ENCODE results near the gene PKIG.
"Not testable (repeated sequence)": the region's sequence is repeated elsewhere in the genome, so short reads cannot be mapped to it uniquely, and the experiment has no call there.

PKIG gene

GRCh38 chr20:44572551-44573500 is 9.6 kb upstream of the PKIG start:
- no peak for DNase-seq (ENCODE audit: low read depth in 2 of 2)

DNA sequence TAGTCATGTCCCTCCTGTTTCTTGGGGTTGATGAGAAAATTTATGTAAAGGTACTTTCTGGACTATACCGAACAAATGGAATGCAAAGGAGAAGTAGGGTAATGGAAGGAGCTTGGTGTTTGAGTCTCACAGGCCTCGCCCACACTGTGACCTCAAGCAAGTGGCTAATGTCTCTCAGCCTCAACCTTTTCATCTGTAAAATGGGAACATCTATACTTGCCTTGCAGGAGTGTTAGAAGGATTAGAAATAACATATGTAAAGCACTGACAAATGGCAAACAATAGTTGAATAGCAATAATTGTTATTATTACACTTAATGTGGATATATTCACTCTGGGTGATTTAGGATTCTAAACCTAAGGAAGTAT is 8.9 kb upstream of the PKIG start:
- DNase-seq (ENCODE audit: low read depth in 2 of 2), result no peak

- DNase-seq (ENCODE audit: low read depth in 2 of 2), result no peak
These were observed 8.0 kb upstream of the PKIG start for GRCh38 chr20:44574372-44574771.

GRCh38 chr20:44576297-44576696 is 6.1 kb upstream of the PKIG start:
- no peak for DNase-seq (ENCODE audit: low read depth in 2 of 2)

DNA sequence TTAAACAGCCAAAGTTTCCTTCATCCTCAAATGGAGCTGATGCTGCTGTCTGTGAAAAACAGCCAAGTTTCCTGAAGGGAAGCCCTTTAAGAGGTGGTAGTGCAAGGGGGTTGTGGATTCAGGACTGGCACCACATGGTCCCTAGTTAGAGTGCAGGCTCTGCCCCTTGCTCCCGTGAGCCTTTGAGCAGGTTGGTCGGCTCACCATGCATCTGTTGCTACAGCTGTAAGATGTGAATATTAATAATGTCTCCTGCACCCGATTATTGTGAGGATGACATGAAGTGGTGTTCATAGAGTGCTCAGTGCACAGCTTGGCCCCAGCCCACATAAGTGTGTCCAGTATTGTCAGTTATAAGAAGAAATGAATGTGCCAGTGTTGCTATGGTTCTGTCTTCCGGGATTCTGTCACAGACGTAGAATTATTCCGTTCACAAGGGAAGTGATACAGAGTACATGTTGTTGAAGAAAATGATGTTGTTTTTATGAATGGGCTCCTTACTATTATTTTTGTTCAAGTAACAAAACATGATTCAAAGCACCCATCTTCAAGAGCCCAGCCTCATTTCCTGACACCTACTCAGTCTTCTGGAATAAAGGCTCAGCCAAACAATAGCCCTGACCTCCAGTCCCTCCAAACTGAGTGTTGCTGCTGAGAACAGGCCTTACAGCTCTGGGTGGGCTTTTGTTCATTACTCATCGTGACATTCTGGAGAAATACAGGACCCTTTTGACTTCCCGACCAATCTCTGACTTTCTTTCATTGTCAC is 2.9 kb upstream of the PKIG start:
- DNase-seq (ENCODE audit: low read depth in 2 of 2), result no peak

DNA sequence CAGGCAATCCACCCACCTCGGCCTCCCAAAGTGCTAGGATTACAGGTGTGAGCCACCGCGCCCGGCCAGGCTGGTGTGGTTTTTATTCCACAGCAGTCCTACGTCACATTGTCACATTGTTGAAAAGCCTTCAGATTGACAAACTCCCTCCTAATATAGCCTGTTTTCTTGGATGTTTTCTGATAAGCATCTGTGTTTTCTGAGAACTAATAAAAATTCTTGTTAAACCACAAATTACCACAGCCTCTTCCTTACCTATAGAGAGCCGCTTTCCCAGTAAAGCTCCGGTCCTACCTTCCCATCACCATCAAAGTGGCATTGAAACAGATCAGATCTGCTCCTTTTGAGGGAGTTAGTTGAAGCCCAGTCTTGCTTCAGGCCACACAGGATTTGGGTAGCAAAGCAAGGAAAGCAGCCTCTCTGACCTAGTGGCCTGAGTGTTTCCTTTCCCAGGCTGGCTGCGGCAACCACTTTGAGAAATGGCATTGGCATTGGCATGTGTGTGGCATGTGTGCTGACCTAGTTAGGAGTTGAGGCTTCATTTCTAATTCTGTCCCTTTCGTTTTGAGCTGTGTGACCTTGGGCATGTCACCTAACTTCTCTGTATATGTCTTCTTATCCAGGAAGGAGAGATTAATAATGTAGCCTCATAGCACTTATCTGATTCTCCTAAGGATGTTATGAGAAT is 1.7 kb upstream of the PKIG start:
- DNase-seq (ENCODE audit: low read depth in 2 of 2), result no peak

DNA sequence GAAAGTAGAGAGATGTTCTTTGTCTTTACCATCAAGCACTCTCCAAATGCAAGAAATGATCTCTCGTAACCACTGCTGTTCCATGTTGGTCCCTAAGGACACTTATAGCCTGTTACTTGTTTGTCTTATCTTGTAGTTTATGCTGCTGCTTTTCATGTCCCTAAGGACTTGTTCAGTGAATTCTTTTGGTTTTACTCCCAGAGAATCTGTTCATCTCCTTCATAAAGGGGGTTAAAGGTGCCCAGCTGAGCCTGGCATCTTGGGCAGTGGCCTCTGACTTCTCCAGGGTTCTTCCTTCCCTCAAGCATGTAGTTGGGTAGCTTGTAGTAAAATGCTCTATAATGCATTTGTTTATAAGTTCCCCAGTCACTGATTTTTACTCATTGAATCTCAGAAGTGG is 864 bp upstream of the PKIG start:
- DNase-seq (ENCODE audit: low read depth in 2 of 2), result no peak

- DNase-seq (ENCODE audit: low read depth in 2 of 2), result no peak
These were observed 778 bp downstream of the PKIG start for GRCh38 chr20:44583157-44583556.

DNA sequence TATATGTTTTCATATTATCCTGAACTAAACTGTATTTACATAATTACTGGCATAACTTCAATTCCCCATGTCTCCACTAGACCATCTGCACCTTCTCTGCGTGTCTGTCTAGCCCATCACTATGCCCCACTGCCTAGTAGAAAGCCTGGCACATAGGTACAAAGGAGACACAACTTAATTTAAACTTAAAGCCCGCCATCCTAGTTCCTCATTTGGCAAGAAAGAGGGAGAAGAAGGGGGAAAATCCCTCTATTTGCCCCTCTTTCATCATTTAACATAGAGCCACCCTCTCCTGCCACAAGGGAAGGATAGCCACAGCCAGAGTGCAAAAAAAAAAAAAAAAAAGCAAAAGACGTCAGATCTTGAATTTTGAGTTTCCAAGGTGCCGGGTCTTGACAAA is 1.8 kb downstream of the PKIG start:
- DNase-seq (ENCODE audit: low read depth in 2 of 2), result no peak

GRCh38 chr20:44585057-44585963 is 2.9 kb downstream of the PKIG start:
- no peak for DNase-seq (ENCODE audit: low read depth in 2 of 2)

GRCh38 chr20:44586289-44586911 is 4.0 kb downstream of the PKIG start:
- DNase-seq (ENCODE audit: low read depth in 2 of 2), result no peak

- no peak for DNase-seq (ENCODE audit: low read depth in 2 of 2)
These were observed 4.9 kb downstream of the PKIG start for GRCh38 chr20:44587035-44587980.

DNA sequence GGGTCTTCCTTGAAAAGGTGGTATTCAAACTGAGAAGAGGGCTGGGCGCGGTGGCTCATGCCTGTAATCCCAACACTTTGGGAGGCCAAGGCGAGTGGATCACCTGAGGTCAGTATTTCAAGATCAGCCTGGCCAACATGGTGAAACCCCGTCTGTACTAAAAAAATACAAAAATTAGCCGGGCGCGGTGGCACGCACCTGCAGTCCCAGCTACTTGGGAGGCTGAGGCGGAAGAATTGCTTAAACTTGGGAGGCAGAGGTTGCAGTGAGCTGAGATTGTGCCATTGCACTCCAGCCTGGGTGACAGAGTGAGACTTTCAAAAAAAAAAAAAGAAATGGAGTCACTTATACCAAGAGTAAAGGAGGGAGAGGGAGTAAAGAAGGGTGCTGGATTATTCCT is 5.9 kb downstream of the PKIG start:
- not testable (repeated sequence) for DNase-seq (ENCODE audit: low read depth in 2 of 2)

DNA sequence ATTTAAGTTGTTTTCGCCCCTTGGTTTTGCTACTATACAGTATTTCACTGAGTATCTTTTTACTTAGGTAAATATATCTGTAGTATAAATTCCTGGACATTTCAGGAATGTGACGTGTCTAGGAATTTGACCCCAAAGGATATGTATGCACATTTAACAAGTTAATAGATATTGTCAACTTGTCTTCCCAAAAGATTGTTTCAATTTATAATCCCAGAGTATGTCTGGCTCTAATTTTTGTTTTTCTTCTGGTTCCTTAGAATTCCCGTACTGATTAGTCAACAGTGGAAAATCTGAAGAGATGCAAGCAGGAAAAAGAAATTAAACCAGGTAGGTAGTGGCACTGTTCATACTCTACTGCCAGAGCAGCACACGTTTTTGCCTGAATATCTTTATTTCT is 7.2 kb downstream of the PKIG start:
- no peak for DNase-seq (ENCODE audit: low read depth in 2 of 2)

DNA sequence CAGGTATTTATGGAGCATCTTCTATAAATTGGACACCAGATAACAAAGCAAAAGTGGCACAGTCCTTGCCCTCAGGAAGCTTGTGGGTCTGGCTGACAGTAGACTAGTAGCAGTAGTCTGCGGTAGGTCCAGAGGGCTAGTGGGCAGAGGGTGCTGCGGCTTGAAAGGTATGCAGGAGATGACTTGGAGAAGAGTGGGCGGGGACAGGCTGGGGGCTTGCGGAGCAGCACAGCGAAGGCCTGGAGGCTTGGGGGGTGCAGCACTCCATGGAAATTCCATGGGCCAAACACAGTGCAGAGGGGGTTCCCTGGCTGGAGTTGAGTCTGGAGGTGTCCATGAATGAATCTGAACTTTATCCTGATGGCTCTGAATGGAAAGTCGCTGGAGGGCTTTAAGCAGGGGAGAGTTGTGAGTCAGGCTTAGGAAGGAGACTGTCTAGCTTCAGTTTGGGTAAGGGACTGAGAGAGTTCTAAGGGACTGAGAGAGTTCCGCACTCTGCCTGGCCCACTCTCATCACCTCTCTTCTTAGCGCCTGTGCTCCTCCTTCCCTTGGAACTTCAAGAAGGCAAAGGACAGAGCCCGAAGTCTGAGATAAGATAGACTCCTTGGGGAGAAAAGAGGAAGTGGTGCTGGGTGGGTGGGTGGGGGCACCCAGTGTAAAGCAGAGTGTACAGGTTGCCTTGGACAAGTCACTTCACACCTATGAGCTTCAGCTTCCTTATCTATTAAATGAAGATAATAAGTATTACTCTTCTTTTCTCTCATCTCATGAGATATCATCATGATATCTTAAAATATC is 8.8 kb downstream of the PKIG start:
- DNase-seq (ENCODE audit: low read depth in 2 of 2), result no peak

GRCh38 chr20:44592366-44592765 is 10.0 kb downstream of the PKIG start:
- DNase-seq (ENCODE audit: low read depth in 2 of 2), result no peak

- DNase-seq (ENCODE audit: low read depth in 2 of 2), result no peak
These were observed 11.4 kb downstream of the PKIG start for GRCh38 chr20:44593751-44594150.

DNA sequence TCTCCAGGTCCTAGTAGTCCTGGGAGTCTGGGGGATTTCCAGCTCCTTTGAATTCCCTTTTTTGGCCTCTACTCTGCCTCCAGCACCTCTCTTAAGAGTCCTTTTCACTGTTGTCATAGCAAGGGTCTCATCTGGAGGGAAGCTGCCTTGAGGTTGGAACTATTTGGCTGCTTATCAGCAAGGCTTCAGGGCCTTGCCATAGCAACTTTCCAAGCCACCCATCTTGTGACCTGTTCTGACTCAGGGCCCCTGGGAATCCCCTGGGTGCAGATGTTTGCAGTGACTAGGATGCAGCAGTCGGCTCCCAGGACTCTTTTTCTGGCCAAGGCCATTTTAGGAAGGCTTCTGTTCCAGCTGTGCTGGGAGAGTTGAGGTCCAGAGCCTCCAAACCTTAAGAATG is 12.4 kb downstream of the PKIG start:
- DNase-seq (ENCODE audit: low read depth in 2 of 2), result no peak

- no peak for DNase-seq (ENCODE audit: low read depth in 2 of 2)
These were observed 13.6 kb downstream of the PKIG start for GRCh38 chr20:44596010-44596409.

All from stimulated activated CD4-positive, alpha-beta T cell treated with anti-CD3 and anti-CD28 coated beads, Interleukin-4, amount 100 ng/mL, for 48 hours (primary cell).